ENCODE data around the gene HTT-AS.

Gene HTT-AS

GRCh38 chr4:3019145-3019846 lies 55.0 kb downstream of the HTT-AS start:
- H3K4me1 ChIP-seq (ENCODE audit: insufficient read depth, low read length), result no peaks in the 10 kb centered on the region
- H3K4me3 ChIP-seq (ENCODE audit: low read depth in 1 of 2, low read length in 2 of 2), result no peak overlapping the region
- no peaks in the 10 kb centered on the region for H3K36me3 ChIP-seq (ENCODE audit: insufficient read depth, low read length)
- no peak overlapping the region for H3K27ac ChIP-seq (ENCODE audit: low read depth, low read length)
- no peaks in the 10 kb centered on the region for H3K9me3 ChIP-seq (ENCODE audit: low read length)
- no peak overlapping the region for H3K9ac ChIP-seq (ENCODE audit: low read length)
- no peaks in the 10 kb centered on the region for H3K27me3 ChIP-seq (ENCODE audit: control insufficient read depth in 1 of 2, insufficient read depth in 2 of 2, low read length in 2 of 2)

GRCh38 chr4:3017504-3017903 lies 56.8 kb downstream of the HTT-AS start:
- H3K27ac ChIP-seq (ENCODE audit: low read depth, low read length), result no peak overlapping the region
- H3K4me1 ChIP-seq (ENCODE audit: insufficient read depth, low read length), result no peaks in the 10 kb centered on the region
- H3K4me3 ChIP-seq (ENCODE audit: low read depth in 1 of 2, low read length in 2 of 2), result no peak overlapping the region
- no peaks in the 10 kb centered on the region for H3K9me3 ChIP-seq (ENCODE audit: low read length)
- no peaks in the 10 kb centered on the region for H3K27me3 ChIP-seq (ENCODE audit: control insufficient read depth in 1 of 2, insufficient read depth in 2 of 2, low read length in 2 of 2)
- H3K36me3 ChIP-seq (ENCODE audit: insufficient read depth, low read length), result no peaks in the 10 kb centered on the region
- no peak overlapping the region for H3K9ac ChIP-seq (ENCODE audit: low read length)

GRCh38 chr4:3016961-3017360 lies 57.4 kb downstream of the HTT-AS start:
- no peak overlapping the region for H3K9ac ChIP-seq (ENCODE audit: low read length)
- no peak overlapping the region for H3K4me3 ChIP-seq (ENCODE audit: low read depth in 1 of 2, low read length in 2 of 2)
- no peaks in the 10 kb centered on the region for H3K36me3 ChIP-seq (ENCODE audit: insufficient read depth, low read length)
- H3K4me1 ChIP-seq (ENCODE audit: insufficient read depth, low read length), result no peaks in the 10 kb centered on the region
- H3K27ac ChIP-seq (ENCODE audit: low read depth, low read length), result no peak overlapping the region
- H3K27me3 ChIP-seq (ENCODE audit: control insufficient read depth in 1 of 2, insufficient read depth in 2 of 2, low read length in 2 of 2), result no peaks in the 10 kb centered on the region
- no peaks in the 10 kb centered on the region for H3K9me3 ChIP-seq (ENCODE audit: low read length)

- H3K9ac ChIP-seq (ENCODE audit: low read length), result no peak overlapping the region
- H3K4me1 ChIP-seq (ENCODE audit: insufficient read depth, low read length), result no peaks in the 10 kb centered on the region
- H3K27me3 ChIP-seq (ENCODE audit: control insufficient read depth in 1 of 2, insufficient read depth in 2 of 2, low read length in 2 of 2), result no peaks in the 10 kb centered on the region
- no peak overlapping the region for H3K4me3 ChIP-seq (ENCODE audit: low read depth in 1 of 2, low read length in 2 of 2)
- H3K36me3 ChIP-seq (ENCODE audit: insufficient read depth, low read length), result no peaks in the 10 kb centered on the region
- no peaks in the 10 kb centered on the region for H3K9me3 ChIP-seq (ENCODE audit: low read length)
- H3K27ac ChIP-seq (ENCODE audit: low read depth, low read length), result no peak overlapping the region
These were observed 60.4 kb downstream of the HTT-AS start for GRCh38 chr4:3013839-3014350.
